Gastrocnemius medialis (tissue), 4 donors: ENCODE data around the gene TOPAZ1. TPM values are rescaled to one million over a fixed set of nuclear protein-coding genes. Genes with fewer than 3 reads are reported as not detected.

Experiments
- ATAC-seq, 2 donors: fragments of 150-250 bp; one replicate each; pipeline ENCODE4 v1.9.1; 2016
- DNase-seq, 2 donors: peaks; one replicate each; pipeline ENCODE4 v3.0.0-alpha.2; 2019
- H3K27ac ChIP-seq, 4 donors: fragments of 200-600 bp; sonication (generic); 1 replicate in 1 of 4; 2 replicates in 3 of 4; pipeline ENCODE4 v1.5.1; 2016 to 2018; ENCODE audit warnings: mild to moderate bottlenecking in 2 of 4, moderate library complexity in 1 of 4
- H3K27me3 ChIP-seq, 3 donors: fragments of 200-600 bp; sonication (generic) in 2 of 3; 1 replicate in 1 of 3; 2 replicates in 2 of 3; pipeline versions ENCODE4 v1.5.1 to v1.6.0; 2016 to 2019; ENCODE audit warnings: mild to moderate bottlenecking in 1 of 3, moderate library complexity in 1 of 3
- H3K36me3 ChIP-seq, 2 donors: fragments of 200-600 bp; sonication (generic) in 1 of 2; one replicate each; pipeline ENCODE4 v1.5.1; 2017 to 2018
- H3K4me1 ChIP-seq, 2 donors: fragments of 200-600 bp; sonication (generic) in 1 of 2; one replicate each; pipeline ENCODE4 v1.5.1; 2016 to 2017; ENCODE audit warnings: mild to moderate bottlenecking in 2 of 2
- H3K4me3 ChIP-seq, 4 donors: fragments of 200-600 bp; sonication (generic) in 3 of 4; 1 replicate in 1 of 4; 2 replicates in 3 of 4; pipeline ENCODE4 v1.5.1; 2016 to 2019; ENCODE audit warnings: mild to moderate bottlenecking in 2 of 4
- H3K9me3 ChIP-seq, 3 donors: fragments of 200-600 bp; sonication (generic) in 2 of 3; 1 replicate in 1 of 3; 2 replicates in 2 of 3; pipeline ENCODE4 v1.5.1; 2016 to 2019
- POLR2A ChIP-seq, 2 donors: fragments of 450-650 bp; IDR thresholded peaks; one replicate each; pipeline ENCODE4 v1.6.1; 2017; ENCODE audit warnings: antibody characterized with exemption in 2 of 2, mild to moderate bottlenecking in 2 of 2, moderate library complexity in 2 of 2
- in situ Hi-C, 4 donors: fragments of 200-750 bp; cut with MboI; loops; one replicate each; pipeline versions ENCODE4 v1.15.0 to v1.8.0; 2017; ENCODE audit warnings: low sequenced_read_pairs in 4 of 4
- intact Hi-C: fragments of 100-400 bp; cut with DNase I; formaldehyde crosslinking; loops from one replicate; pipeline ENCODE4 v1.15.1; 2023; ENCODE audit warnings: low total_unique reads
- total RNA-seq, 4 donors: library from RNA; depleted of rRNA; stranded (reverse); fragments of >200 nt; gene quantifications; one replicate each; pipeline versions ENCODE4 v1.1.0 to v1.2.3, GENCODE V29; 2016
- TF ChIP-seq, protein P1 (sequence below), 5 experiments: fragments of 450-650 bp in 3 of 5; fragments of 200-600 bp in 2 of 5; sonication (generic) in 2 of 5; IDR thresholded peaks in 4 of 5; conservative IDR thresholded peaks in 1 of 5; 1 replicate in 4 of 5; 2 replicates in 1 of 5; pipeline ENCODE4 v1.5.1; 2016 to 2019; ENCODE audit warnings: antibody characterized with exemption in 5 of 5, mild to moderate bottlenecking in 3 of 5, moderate library complexity in 3 of 5

Gene TOPAZ1
- total RNA-seq, 4 donors from 2014 or later = not detected

DNA sequence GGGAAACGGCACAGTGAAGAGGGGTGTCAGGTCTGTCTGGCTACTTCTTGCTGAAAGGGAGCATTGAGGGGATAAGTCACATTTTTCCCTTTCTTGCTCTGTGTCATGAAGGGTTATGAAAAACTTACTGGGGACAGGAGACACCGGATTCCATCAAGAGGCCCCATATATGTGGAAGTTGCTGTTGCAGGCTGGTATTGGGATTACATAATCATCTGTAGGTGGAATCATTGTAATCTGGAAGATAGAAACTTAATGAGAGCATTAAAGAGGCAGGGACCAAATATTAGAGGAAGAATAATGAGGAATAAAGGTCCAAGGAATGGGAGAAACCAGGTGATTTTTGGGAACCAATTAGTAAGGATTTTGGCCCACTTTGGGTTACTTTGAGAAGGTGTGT lies 92.6 kb downstream of the TOPAZ1 start:
- no peak for ATAC-seq
- Histone ChIP-seq H3K27me3 (no peaks in the 10 kb centered on the region), H3K27ac (no peak overlapping the region), H3K4me3 (no peak overlapping the region), H3K9me3 (no peaks in the 10 kb centered on the region), H3K4me1 (peaks cover 8 to 10% of the 10 kb centered on the region in 2 donors), H3K36me3 (no peaks in the 10 kb centered on the region)
- no peak for DNase-seq
- intact Hi-C loops (loop anchor here (10.0 kb wide), 1 partner anchor 1330 kb away; no protein-coding TSS in a partner anchor), in situ Hi-C loops (loop anchor here in 1 of 4 donors (25.0 kb wide), 1 partner anchor 178 kb away; no protein-coding TSS in a partner anchor)
- TF ChIP-seq, protein P1, sequence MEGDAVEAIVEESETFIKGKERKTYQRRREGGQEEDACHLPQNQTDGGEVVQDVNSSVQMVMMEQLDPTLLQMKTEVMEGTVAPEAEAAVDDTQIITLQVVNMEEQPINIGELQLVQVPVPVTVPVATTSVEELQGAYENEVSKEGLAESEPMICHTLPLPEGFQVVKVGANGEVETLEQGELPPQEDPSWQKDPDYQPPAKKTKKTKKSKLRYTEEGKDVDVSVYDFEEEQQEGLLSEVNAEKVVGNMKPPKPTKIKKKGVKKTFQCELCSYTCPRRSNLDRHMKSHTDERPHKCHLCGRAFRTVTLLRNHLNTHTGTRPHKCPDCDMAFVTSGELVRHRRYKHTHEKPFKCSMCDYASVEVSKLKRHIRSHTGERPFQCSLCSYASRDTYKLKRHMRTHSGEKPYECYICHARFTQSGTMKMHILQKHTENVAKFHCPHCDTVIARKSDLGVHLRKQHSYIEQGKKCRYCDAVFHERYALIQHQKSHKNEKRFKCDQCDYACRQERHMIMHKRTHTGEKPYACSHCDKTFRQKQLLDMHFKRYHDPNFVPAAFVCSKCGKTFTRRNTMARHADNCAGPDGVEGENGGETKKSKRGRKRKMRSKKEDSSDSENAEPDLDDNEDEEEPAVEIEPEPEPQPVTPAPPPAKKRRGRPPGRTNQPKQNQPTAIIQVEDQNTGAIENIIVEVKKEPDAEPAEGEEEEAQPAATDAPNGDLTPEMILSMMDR (IDR thresholded peaks at IDR 0.05 in 4 of 5, conservative IDR thresholded peaks at IDR 0.05 in 1 of 5) = no peak
- no peak for TF ChIP-seq POLR2A (IDR thresholded peaks at IDR 0.05)

GRCh38 chr3:44337248-44337785 lies 95.6 kb downstream of the TOPAZ1 start:
- Histone ChIP-seq H3K27ac (peak overlapping the region; percentile 91 to 99 (median 98)), H3K4me1 (peaks cover 26 to 34% of the 10 kb centered on the region in 2 donors), H3K27me3 (no peaks in the 10 kb centered on the region), H3K36me3 (no peaks in the 10 kb centered on the region), H3K4me3 (peak overlapping the region; percentile 77 to 95 (median 86)), H3K9me3 (no peaks in the 10 kb centered on the region)
- no peak for TF ChIP-seq POLR2A (IDR thresholded peaks at IDR 0.05)
- TF ChIP-seq, protein P1 (IDR thresholded peaks at IDR 0.05 in 4 of 5, conservative IDR thresholded peaks at IDR 0.05 in 1 of 5) = no peak
- intact Hi-C loops = loop anchor here (5.0 to 10.0 kb wide), 5 partner anchors 105 to 1333 kb away; partner anchors contain the start of genes KIAA1143, KIF15 and ZNF197
- in situ Hi-C loops = loop anchor here in 1 of 4 donors (25.0 kb wide), 1 partner anchor 175 kb away; no protein-coding TSS in a partner anchor
- ATAC-seq = no peak
- no peak for DNase-seq

GRCh38 chr3:44338010-44338827 lies 96.5 kb downstream of the TOPAZ1 start, which contains the start of gene TCAIM:
Gene TCAIM, plus strand, starts transcription at chr3:44338766. Its CDS starts 16,017 bp downstream, at chr3:44354783.
- in situ Hi-C loops (loop anchor here in 1 of 4 donors (25.0 kb wide), 1 partner anchor 174 kb away; no protein-coding TSS in a partner anchor), intact Hi-C loops (loop anchor here (1.0 to 10.0 kb wide), 6 partner anchors 17 to 1333 kb away; partner anchors contain the start of genes KIAA1143, KIF15 and ZNF197)
- H3K4me3 ChIP-seq = peak within 1 kb of the TSS; percentile 77 to 95 (median 86)
- DNase-seq (peak; percentile 95 to 97), ATAC-seq (peak; percentile 95 to 97)
- no peaks in the 10 kb centered on the region for H3K36me3 ChIP-seq
- no peaks in the 10 kb centered on the region for H3K27me3 ChIP-seq
- peaks cover 26 to 34% of the 10 kb centered on the region in 2 donors for H3K4me1 ChIP-seq
- TF ChIP-seq, protein P1 (IDR thresholded peaks at IDR 0.05 in 4 of 5, conservative IDR thresholded peaks at IDR 0.05 in 1 of 5) = no peak
- TF ChIP-seq POLR2A (IDR thresholded peaks at IDR 0.05) = peak; percentile 86 to 93
- H3K27ac ChIP-seq = peak within 1 kb of the TSS; percentile 91 to 99 (median 98)
- no peaks in the 10 kb centered on the region for H3K9me3 ChIP-seq

GRCh38 chr3:44338828-44339127 lies 97.1 kb downstream of the TOPAZ1 start:
- in situ Hi-C loops (loop anchor here in 1 of 4 donors (25.0 kb wide), 1 partner anchor 174 kb away; no protein-coding TSS in a partner anchor), intact Hi-C loops (loop anchor here (1.0 to 10.0 kb wide), 6 partner anchors 17 to 1334 kb away; partner anchors contain the start of genes KIAA1143, KIF15 and ZNF197)
- Histone ChIP-seq H3K27ac (peak overlapping the region; percentile 91 to 99 (median 98)), H3K4me1 (peaks cover 26 to 34% of the 10 kb centered on the region in 2 donors), H3K36me3 (no peaks in the 10 kb centered on the region), H3K27me3 (no peaks in the 10 kb centered on the region), H3K4me3 (peak overlapping the region; percentile 77 to 95 (median 86)), H3K9me3 (no peaks in the 10 kb centered on the region)
- TF ChIP-seq, protein P1 (IDR thresholded peaks at IDR 0.05 in 4 of 5, conservative IDR thresholded peaks at IDR 0.05 in 1 of 5) = no peak
- TF ChIP-seq POLR2A (IDR thresholded peaks at IDR 0.05) = no peak
- DNase-seq (no peak), ATAC-seq (no peak)
